ENCODE measurements around the gene CNTN5. TPM values are rescaled to one million over a fixed set of nuclear protein-coding genes. Genes with fewer than 3 reads are reported as not detected.

CNTN5 gene
- total and polyA plus RNA-seq, 10 of the 15 experiments (the other 5 are each of a cell fraction or from before 2014, with no cell fraction given): 0.01 TPM; not detected in 9

GRCh38 chr11:99494065-99494464 is 473.3 kb downstream of the CNTN5 start:
- H4K20me1 ChIP-seq (ENCODE audit: control insufficient read depth, insufficient read depth): no peaks in the 10 kb centered on the region
- SMC1A ChIA-PET (ENCODE audit: uncharacterized antibody, unreplicated experiment): interaction anchor here (0.7 to 1.3 kb wide), 3 partner anchors 10 to 192 kb away, joined by 3 to 5 read pairs (median 3); no protein-coding TSS in a partner anchor
- POLR2A ChIA-PET: no interaction called here
- H3K36me3 ChIP-seq (ENCODE audit: control insufficient read depth in 2 of 2, insufficient read depth in 2 of 2, low read length in 1 of 2): no peaks in the 10 kb centered on the region
- DNase-seq (ENCODE audit: low read depth, low spot score) (no peak), ATAC-seq (no peak), FAIRE-seq (no peak)
- CTCF ChIA-PET: no interaction called here
- no peak overlapping the region for H3K4me3 ChIP-seq
- no peaks in the 10 kb centered on the region for H3K4me1 ChIP-seq (ENCODE audit: control insufficient read depth, insufficient read depth, low read length)
- WGBS (ENCODE audit: insufficient coverage, insufficient replicate concordance, low lambda C conversion rate, missing lambda C conversion rate): 30% methylated on average over 4 of the region's 4 CpGs
- in situ Hi-C loops (cut with MboI): no loop called here
- BruUV-seq (replicated peaks): no TSS peak
- no peak overlapping the region for H3K27ac ChIP-seq (ENCODE audit: control insufficient read depth, insufficient read depth)
- TF ChIP-seq ZNF274 (IDR thresholded peaks at IDR 0.05; ENCODE audit: insufficient read depth, insufficient read length) (no peak), BRCA1 (IDR thresholded peaks at IDR 0.05; ENCODE audit: low read depth, low read length) (no peak), STAT3 (IDR thresholded peaks at IDR 0.05; ENCODE audit: low read depth, low read length) (no peak), SREBF1 (IDR thresholded peaks at IDR 0.05; ENCODE audit: low read length) (no peak), HDGF (IDR thresholded peaks at IDR 0.05) (no peak), CHD1 (IDR thresholded peaks at IDR 0.05; ENCODE audit: low read depth, low read length) (no peak), GABPA (IDR thresholded peaks at IDR 0.05; ENCODE audit: low read depth) (no peak), ETV6 (conservative IDR thresholded peaks at IDR 0.05 in 1 of 2, IDR thresholded peaks at IDR 0.05 in 1 of 2; ENCODE audit: borderline replicate concordance in 1 of 2, low read depth in 1 of 2) (no peak), HDAC6 (IDR thresholded peaks at IDR 0.05; ENCODE audit: unreplicated experiment) (no peak), ZZZ3 (IDR thresholded peaks at IDR 0.05; ENCODE audit: control insufficient read depth, insufficient read length, low read depth) (no peak), SMARCA5 (IDR thresholded peaks at IDR 0.05) (no peak), SMAD1 (IDR thresholded peaks at IDR 0.05; ENCODE audit: low read depth, partially characterized antibody) (no peak), TBL1XR1 (IDR thresholded peaks at IDR 0.05; ENCODE audit: low read depth, low read length) (no peak), KAT2A (conservative IDR thresholded peaks at IDR 0.05; ENCODE audit: control insufficient read depth, low read depth, low read length) (no peak), SP1 (IDR thresholded peaks at IDR 0.05; ENCODE audit: low read depth, low read length) (no peak)
- TF ChIP-seq, protein P1, sequence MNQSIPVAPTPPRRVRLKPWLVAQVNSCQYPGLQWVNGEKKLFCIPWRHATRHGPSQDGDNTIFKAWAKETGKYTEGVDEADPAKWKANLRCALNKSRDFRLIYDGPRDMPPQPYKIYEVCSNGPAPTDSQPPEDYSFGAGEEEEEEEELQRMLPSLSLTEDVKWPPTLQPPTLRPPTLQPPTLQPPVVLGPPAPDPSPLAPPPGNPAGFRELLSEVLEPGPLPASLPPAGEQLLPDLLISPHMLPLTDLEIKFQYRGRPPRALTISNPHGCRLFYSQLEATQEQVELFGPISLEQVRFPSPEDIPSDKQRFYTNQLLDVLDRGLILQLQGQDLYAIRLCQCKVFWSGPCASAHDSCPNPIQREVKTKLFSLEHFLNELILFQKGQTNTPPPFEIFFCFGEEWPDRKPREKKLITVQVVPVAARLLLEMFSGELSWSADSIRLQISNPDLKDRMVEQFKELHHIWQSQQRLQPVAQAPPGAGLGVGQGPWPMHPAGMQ (IDR thresholded peaks at IDR 0.05; ENCODE audit: borderline replicate concordance): no peak
- no peak overlapping the region for H3K9ac ChIP-seq (ENCODE audit: control insufficient read depth, insufficient read depth, low read length)
- no peak overlapping the region for H3K4me2 ChIP-seq (ENCODE audit: control insufficient read depth, insufficient read depth)
- H2AFZ ChIP-seq (ENCODE audit: control insufficient read depth, low read depth, low read length): no peak overlapping the region
- no peaks in the 10 kb centered on the region for H3K27me3 ChIP-seq (replicated peaks in 1 of 2; ENCODE audit: control insufficient read depth in 2 of 2, insufficient read depth in 2 of 2, low read length in 1 of 2)
- RAD21 ChIA-PET (ENCODE audit: unreplicated experiment): no interaction called here
- H3K9me3 ChIP-seq (replicated peaks; ENCODE audit: control insufficient read depth, insufficient read depth, low read length): no peaks in the 10 kb centered on the region
- no peaks in the 10 kb centered on the region for H3K79me2 ChIP-seq (ENCODE audit: control insufficient read depth, insufficient read depth, low read length)
- intact Hi-C loops (cut with micrococcal nuclease; ENCODE audit: unreplicated experiment): no loop called here
